Measurements from ENCODE around the gene PSORS1C2. TPM values are rescaled to one million over a fixed set of nuclear protein-coding genes. Genes with fewer than 3 reads are reported as not detected.

Gene PSORS1C2
- total and polyA plus RNA-seq, 2 donors (not counting 3 experiments of a cell fraction or from before 2014, with no cell fraction given), result not detected

- H3K9me1 ChIP-seq (replicated peaks; ENCODE audit: control insufficient read depth, extremely low read depth, insufficient read depth, low read length), result no peaks in the 10 kb centered on the region
- BruUV-seq (replicated peaks), result no TSS peak
- no peaks in the 10 kb centered on the region for H3K36me3 ChIP-seq (ENCODE audit: control insufficient read depth in 2 of 2, extremely low read depth in 1 of 2, insufficient read depth in 2 of 2, low read length in 2 of 2)
- no peak overlapping the region for H3K27ac ChIP-seq (ENCODE audit: insufficient read depth, low read depth, low read length)
- intact Hi-C loops (cut with micrococcal nuclease), result no loop called here
- H2AFZ ChIP-seq (ENCODE audit: low read depth, low read length), result no peak overlapping the region
- no peak for TF ChIP-seq FOS (IDR thresholded peaks at IDR 0.05; ENCODE audit: borderline replicate concordance, insufficient read depth, low read length)
- TF ChIP-seq CTCF (IDR thresholded peaks at IDR 0.05; ENCODE audit: extremely low read depth in 1 of 2, insufficient read depth in 1 of 2, low read depth in 1 of 2, low read length in 2 of 2), result no peak
- TF ChIP-seq EZH2 (IDR thresholded peaks at IDR 0.05; ENCODE audit: borderline replicate concordance, low read depth, low read length, severe bottlenecking), result no peak
- no peak for TF ChIP-seq POLR2A (IDR thresholded peaks at IDR 0.05; ENCODE audit: low read depth, low read length)
- TF ChIP-seq MAX (IDR thresholded peaks at IDR 0.05; ENCODE audit: insufficient read depth, insufficient read length), result no peak
- no peak for TF ChIP-seq JUN (IDR thresholded peaks at IDR 0.05; ENCODE audit: borderline replicate concordance, insufficient read depth, insufficient read length, low read depth)
- TF ChIP-seq POLR2AphosphoS5 (IDR thresholded peaks at IDR 0.05; ENCODE audit: insufficient read depth, low read depth, low read length), result no peak
- TF ChIP-seq GATA2 (IDR thresholded peaks at IDR 0.05; ENCODE audit: insufficient read depth, insufficient read length, low read depth, low read length), result no peak
- no peak for TF ChIP-seq MYC (IDR thresholded peaks at IDR 0.05; ENCODE audit: low read depth, low read length)
- H3K4me3 ChIP-seq (replicated peaks in 1 of 3; ENCODE audit: insufficient read depth in 1 of 3, low read depth in 1 of 3, low read length in 3 of 3), result no peak overlapping the region
- no peaks in the 10 kb centered on the region for H3K9me3 ChIP-seq (replicated peaks; ENCODE audit: control insufficient read depth, insufficient read depth, low read length)
- H3K9ac ChIP-seq (replicated peaks; ENCODE audit: extremely low read depth, insufficient read depth, low read length), result no peak overlapping the region
- POLR2A ChIA-PET, result interaction anchor here (1.4 to 1.9 kb wide), 2 partner anchors 21 to 26 kb away, joined by 3 to 8 read pairs; partner anchors contain the start of gene PSORS1C1
- H3K79me2 ChIP-seq (ENCODE audit: control insufficient read depth, insufficient read depth, low read length), result no peaks in the 10 kb centered on the region
- peak overlapping the region; percentile 2 for H3K4me2 ChIP-seq (ENCODE audit: insufficient read depth, low read length)
- DNase-seq (ENCODE audit: low read depth, low spot score) (peak; percentile 70), FAIRE-seq (peak; percentile 86)
- dilution Hi-C loops (cut with MboI; ENCODE audit: extremely low pct_ligation_motif_present, low sequenced_read_pairs), result no loop called here
- H3K27me3 ChIP-seq (ENCODE audit: control insufficient read depth in 2 of 2, insufficient read depth in 2 of 2, low read length in 2 of 2), result no peaks in the 10 kb centered on the region
- CTCF ChIA-PET, result interaction anchor here (0.6 to 6.3 kb wide), 11 partner anchors 13 to 327 kb away, joined by 3 to 45 read pairs (median 4); partner anchors contain the start of genes PSORS1C1 and VARS2
- peaks cover 41% of the 10 kb centered on the region for H3K4me1 ChIP-seq (ENCODE audit: control insufficient read depth, extremely low read depth, insufficient read depth, low read length)
- no peaks in the 10 kb centered on the region for H4K20me1 ChIP-seq (replicated peaks; ENCODE audit: control insufficient read depth, extremely low read depth, insufficient read depth, low read length)
These were observed 45.9 kb downstream of the PSORS1C2 start for GRCh38 chr6:31092769-31093505.
